Peyer's patch (tissue), 4 donors: ENCODE measurements around the gene AHR. TPM values are rescaled to one million over a fixed set of nuclear protein-coding genes. Genes with fewer than 3 reads are reported as not detected.
"Not testable (repeated sequence)": the region's sequence is repeated elsewhere in the genome, so short reads cannot be mapped to it uniquely, and the experiment has no call there.

Source experiments
- DNase-seq, 3 donors: peaks; one replicate each; pipeline ENCODE4 v3.0.0-alpha.2; 2017 to 2019
- H3K27ac ChIP-seq, 4 donors: fragments of 200-600 bp; sonication (generic); one replicate each; pipeline ENCODE4 v1.5.1; 2016 to 2019
- H3K27me3 ChIP-seq, 2 donors: fragments of 200-600 bp; sonication (generic); one replicate each; pipeline ENCODE4 v1.5.1; 2019
- H3K36me3 ChIP-seq, 3 donors: fragments of 200-600 bp; sonication (generic); one replicate each; pipeline ENCODE4 v1.5.1; 2016 to 2019
- H3K4me1 ChIP-seq, 4 donors: fragments of 200-600 bp; sonication (generic); one replicate each; pipeline ENCODE4 v1.5.1; 2016 to 2019
- H3K4me3 ChIP-seq, 4 donors: fragments of 200-600 bp; sonication (generic); 1 replicate in 3 of 4; 2 replicates in 1 of 4; pipeline ENCODE4 v1.5.1; 2016 to 2019; ENCODE audit warnings: mild to moderate bottlenecking in 1 of 4
- H3K9me3 ChIP-seq, 4 donors: fragments of 200-600 bp; sonication (generic); one replicate each; pipeline ENCODE4 v1.5.1; 2016 to 2019; ENCODE audit warnings: mild to moderate bottlenecking in 1 of 4
- POLR2A ChIP-seq, 2 donors: fragments of 450-650 bp; IDR thresholded peaks; one replicate each; pipeline ENCODE4 v1.5.1; 2017; ENCODE audit warnings: antibody characterized with exemption in 2 of 2, mild to moderate bottlenecking in 2 of 2, moderate library complexity in 2 of 2
- total RNA-seq, 4 donors: library from RNA; depleted of rRNA; stranded (reverse); fragments of >200 nt; gene quantifications; one replicate each; pipeline ENCODE4 v1.1.0, GENCODE V29; 2016
- TF ChIP-seq, protein P1 (sequence below), 6 experiments: fragments of 450-650 bp in 4 of 6; fragments of 200-600 bp in 2 of 6; sonication (generic) in 1 of 6; IDR thresholded peaks; one replicate each; pipeline ENCODE4 v1.5.1; 2017 to 2019; ENCODE audit warnings: antibody characterized with exemption in 6 of 6, mild to moderate bottlenecking in 3 of 6, moderate library complexity in 1 of 6

AHR gene
- total RNA-seq, 4 donors from 2014 or later: 24.3 to 110 (median 39.4) TPM

DNA sequence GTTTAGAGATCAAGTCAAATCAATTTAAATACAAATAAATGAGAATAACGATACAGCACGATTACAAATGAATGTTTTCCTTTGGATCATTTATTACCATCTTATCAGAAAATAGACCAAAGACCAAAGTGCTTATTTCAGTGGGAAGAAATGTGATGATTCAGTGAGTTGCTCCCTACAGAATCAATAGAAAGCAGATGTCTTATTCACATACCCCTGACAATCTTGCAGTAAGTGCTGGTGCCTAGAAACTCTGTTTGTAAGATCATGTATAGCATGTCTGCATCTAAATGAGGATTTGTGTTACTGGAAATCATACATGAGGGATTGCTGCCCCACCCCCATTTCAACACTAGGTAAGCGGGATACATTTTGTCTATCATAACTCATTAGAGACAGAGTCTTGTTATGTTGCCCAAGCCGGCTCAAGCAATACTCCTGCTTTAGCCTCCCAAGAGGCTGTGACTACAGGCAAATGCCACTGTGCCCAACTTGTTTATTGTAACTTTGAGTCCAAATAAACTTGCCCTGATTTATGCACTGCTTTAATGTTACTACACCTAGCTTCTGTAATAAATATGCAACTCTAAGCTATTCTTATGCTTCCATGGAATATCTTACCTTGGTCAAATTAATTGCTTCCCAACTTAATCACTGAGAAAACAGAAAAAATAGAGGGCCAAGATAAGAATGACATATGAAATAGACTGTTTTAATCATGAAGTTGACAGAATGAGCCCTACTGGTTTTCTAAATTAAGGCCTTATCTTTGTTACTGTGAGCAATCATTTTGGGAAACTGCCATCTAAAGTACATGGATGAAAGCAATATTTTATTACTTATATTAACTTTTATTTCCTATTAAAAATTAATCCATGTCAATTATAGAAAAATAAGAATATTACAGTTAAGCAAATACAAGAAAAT lies 82.5 kb downstream of the AHR start:
- H3K36me3 ChIP-seq: no peaks in the 10 kb centered on the region
- H3K27me3 ChIP-seq: no peaks in the 10 kb centered on the region
- H3K4me1 ChIP-seq: no peaks in the 10 kb centered on the region
- H3K27ac ChIP-seq: peak overlapping the region in 1 of 4 donors; percentile 25
- H3K9me3 ChIP-seq: no peaks in the 10 kb centered on the region
- no peak for DNase-seq
- TF ChIP-seq POLR2A (IDR thresholded peaks at IDR 0.05): no peak
- TF ChIP-seq, protein P1, sequence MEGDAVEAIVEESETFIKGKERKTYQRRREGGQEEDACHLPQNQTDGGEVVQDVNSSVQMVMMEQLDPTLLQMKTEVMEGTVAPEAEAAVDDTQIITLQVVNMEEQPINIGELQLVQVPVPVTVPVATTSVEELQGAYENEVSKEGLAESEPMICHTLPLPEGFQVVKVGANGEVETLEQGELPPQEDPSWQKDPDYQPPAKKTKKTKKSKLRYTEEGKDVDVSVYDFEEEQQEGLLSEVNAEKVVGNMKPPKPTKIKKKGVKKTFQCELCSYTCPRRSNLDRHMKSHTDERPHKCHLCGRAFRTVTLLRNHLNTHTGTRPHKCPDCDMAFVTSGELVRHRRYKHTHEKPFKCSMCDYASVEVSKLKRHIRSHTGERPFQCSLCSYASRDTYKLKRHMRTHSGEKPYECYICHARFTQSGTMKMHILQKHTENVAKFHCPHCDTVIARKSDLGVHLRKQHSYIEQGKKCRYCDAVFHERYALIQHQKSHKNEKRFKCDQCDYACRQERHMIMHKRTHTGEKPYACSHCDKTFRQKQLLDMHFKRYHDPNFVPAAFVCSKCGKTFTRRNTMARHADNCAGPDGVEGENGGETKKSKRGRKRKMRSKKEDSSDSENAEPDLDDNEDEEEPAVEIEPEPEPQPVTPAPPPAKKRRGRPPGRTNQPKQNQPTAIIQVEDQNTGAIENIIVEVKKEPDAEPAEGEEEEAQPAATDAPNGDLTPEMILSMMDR (IDR thresholded peaks at IDR 0.05): no peak
- H3K4me3 ChIP-seq: no peak overlapping the region

DNA sequence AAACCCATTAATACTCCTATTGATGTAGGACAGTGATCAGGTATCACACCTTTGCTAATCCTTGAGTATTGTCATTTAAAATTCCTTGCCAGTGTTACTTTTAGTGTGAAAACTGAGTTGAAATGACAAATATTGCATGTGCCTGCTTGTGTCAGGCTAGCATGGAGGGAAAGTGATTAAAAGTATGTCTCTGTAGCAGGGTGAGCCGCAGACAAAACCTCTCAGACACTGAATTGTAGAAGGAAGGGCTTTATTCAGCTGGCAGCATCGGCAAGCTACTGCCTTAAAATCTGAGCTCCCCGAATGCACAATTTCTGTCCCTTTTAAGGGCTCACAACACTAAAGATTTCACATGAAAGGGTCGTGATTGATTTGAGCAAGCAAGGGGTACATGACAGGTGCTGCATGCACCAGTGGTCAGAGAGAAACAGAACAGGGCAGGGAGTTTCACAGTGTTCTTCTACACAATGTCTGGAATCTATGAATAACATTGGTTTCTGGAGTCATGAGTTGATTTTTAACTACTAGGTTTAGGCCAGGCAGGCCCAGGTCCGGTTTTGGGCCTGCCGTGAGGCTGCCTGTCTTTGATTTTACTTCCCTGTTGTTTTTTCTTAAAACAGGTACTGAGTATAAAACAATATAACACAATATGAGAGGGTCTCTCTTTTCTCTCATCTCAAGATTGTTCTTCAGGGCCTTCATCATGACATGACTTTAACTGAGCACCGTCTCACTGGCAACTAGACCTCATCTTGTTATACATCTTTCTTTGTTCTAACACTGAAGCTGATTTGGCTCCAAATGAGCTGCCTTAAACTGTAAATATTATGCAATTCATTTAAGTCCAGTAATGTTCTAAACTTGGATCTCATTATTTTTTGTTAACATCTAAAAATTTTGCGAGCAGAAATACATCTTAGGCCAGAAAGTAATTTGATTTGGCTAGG lies 84.2 kb downstream of the AHR start:
- H3K4me3 ChIP-seq, H3K4me1 ChIP-seq, H3K27me3 ChIP-seq, H3K36me3 ChIP-seq, DNase-seq, H3K9me3 ChIP-seq, H3K27ac ChIP-seq: not testable (repeated sequence)

DNA sequence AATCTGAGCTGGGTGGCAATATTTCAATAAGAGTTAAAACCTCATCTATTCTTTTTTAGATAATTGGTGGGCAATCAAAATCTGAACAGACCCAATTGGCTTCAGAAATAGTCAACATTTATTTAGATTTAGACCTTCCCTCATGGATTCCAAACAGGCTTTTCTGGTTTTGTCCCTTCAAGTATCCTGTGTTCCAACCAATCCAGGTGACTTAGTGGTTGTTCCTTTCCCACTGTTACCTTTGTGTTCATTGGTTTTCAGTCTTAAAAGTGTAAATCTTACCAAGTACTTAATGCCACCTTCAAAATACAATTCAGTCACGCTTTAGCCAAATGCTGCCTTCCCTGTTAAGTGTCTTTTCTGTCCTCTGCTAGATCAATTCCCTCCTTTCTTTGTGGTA lies 85.9 kb downstream of the AHR start:
- H3K27me3 ChIP-seq: no peaks in the 10 kb centered on the region
- H3K36me3 ChIP-seq: no peaks in the 10 kb centered on the region
- H3K27ac ChIP-seq: no peak overlapping the region
- H3K9me3 ChIP-seq: no peaks in the 10 kb centered on the region
- TF ChIP-seq, protein P1 (IDR thresholded peaks at IDR 0.05): no peak
- TF ChIP-seq POLR2A (IDR thresholded peaks at IDR 0.05): no peak
- DNase-seq: no peak
- H3K4me1 ChIP-seq: no peaks in the 10 kb centered on the region
- H3K4me3 ChIP-seq: no peak overlapping the region

DNA sequence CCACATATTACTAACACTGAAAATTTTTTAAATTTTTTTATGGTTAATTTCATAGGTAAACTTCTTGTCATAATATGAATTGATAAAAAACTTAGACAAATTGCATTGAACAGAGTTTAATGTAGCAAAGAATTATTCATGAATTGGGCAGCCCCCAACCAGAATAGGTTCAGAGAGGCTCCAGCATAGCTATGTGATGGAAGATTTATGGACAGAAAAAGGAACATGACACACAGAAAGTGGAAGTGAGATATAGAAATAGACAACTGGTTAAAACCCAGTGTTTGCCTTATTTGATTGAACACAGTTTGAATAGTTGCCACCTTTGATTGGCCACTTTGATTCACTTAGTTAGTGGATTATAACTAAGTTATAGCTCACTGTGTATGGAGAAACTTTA lies 87.2 kb downstream of the AHR start:
- no peak for DNase-seq
- Histone ChIP-seq H3K36me3 (no peaks in the 10 kb centered on the region), H3K4me3 (no peak overlapping the region), H3K4me1 (no peaks in the 10 kb centered on the region), H3K27ac (no peak overlapping the region), H3K9me3 (no peaks in the 10 kb centered on the region), H3K27me3 (no peaks in the 10 kb centered on the region)
- TF ChIP-seq POLR2A (IDR thresholded peaks at IDR 0.05): no peak
- TF ChIP-seq, protein P1 (IDR thresholded peaks at IDR 0.05): no peak

DNA sequence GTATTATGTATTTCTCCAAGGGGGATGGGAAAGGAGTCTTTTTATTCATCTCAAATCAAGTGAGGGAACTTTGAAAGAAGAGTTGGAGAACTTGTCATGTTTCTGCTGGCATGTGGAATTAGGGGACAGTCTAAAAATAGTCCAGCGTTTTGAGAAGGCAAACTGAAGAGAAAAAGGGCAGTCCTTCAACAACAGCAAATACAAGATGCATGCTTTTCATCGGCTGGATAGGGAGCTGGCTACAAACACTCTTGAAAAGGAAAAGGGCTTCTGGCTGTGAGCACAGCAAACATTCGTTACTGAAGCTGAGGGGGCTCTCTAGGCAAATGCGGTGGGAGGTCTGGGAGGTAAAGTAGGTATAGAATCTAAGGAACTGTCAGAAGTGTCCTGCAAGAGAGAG lies 91.9 kb downstream of the AHR start:
- H3K27ac ChIP-seq: no peak overlapping the region
- no peaks in the 10 kb centered on the region for H3K36me3 ChIP-seq
- no peak for TF ChIP-seq POLR2A (IDR thresholded peaks at IDR 0.05)
- TF ChIP-seq, protein P1 (IDR thresholded peaks at IDR 0.05): no peak
- no peaks in the 10 kb centered on the region for H3K27me3 ChIP-seq
- H3K9me3 ChIP-seq: peaks cover 0 to 10% (median 0%) of the 10 kb centered on the region in 4 donors
- H3K4me3 ChIP-seq: no peak overlapping the region
- DNase-seq: no peak
- no peaks in the 10 kb centered on the region for H3K4me1 ChIP-seq

DNA sequence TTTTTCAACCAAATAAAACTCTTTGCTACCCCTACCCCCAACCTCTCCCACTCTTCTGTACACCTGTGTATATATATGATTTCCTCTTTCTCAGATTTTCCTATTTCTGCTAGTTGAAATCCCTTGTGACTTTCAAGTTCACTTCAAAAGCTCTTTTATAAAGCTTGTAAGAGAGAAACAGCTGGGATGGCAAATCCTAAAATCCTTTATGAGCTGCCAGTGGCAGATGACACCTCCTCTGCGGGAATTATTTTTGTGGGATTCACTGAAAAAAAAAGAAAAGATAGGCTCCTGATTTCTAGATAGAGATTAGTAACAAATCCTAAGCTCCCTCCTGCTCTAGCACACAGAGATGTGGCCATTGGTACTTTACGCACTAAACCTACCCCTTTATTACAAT lies 92.9 kb downstream of the AHR start:
- no peak for DNase-seq
- Histone ChIP-seq H3K36me3 (no peaks in the 10 kb centered on the region), H3K4me3 (no peak overlapping the region), H3K4me1 (no peaks in the 10 kb centered on the region), H3K27me3 (no peaks in the 10 kb centered on the region), H3K9me3 (peaks cover 0 to 10% (median 0%) of the 10 kb centered on the region in 4 donors), H3K27ac (no peak overlapping the region)
- TF ChIP-seq POLR2A (IDR thresholded peaks at IDR 0.05): no peak
- TF ChIP-seq, protein P1 (IDR thresholded peaks at IDR 0.05): no peak
